ENCODE data around the gene IL11. TPM values are rescaled to one million over a fixed set of nuclear protein-coding genes. Genes with fewer than 3 reads are reported as not detected.
A peak's percentile ranks its signal among the peaks of the same experiment; 100 is the strongest.
"Not testable (repeated sequence)": the region's sequence is repeated elsewhere in the genome, so short reads cannot be mapped to it uniquely, and the experiment has no call there.

The IL11 gene
- 0.45 TPM for total RNA-seq

DNA sequence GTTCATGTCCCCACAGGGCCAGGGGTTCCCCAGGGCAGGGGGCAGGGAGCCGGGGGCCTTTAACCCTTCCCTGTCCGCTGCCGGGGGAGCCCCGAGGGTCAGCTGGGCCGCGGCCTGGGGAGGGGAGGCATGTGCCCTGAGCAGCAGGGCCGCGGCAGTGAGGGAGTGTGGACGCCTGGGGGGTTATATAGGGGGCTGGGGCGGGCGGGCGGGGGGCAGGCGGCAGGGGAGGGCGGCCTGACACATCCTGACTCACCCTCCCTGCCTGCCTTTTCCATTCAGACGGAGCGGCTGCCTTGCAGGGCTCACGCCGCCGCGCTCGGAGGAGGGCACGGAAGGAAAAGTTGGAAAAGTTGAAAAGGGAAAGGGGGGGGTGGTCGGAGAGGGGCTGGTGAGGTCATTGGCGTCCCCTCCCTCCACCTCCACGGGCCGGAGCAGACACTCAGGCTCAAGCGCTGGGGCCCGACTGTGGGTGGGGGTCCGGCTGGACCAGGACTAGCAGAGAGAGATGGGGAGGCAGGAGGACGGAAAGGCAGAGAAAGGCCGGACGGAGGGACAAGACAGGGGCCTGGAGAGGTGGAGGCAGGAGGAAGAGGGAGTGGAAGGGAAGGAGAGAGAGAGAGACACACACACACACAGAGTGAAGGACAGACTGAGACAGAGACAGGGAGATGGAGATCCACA lies at the start of gene IL11:
IL11 (minus strand) TSS at position 159 of the 684 bp plus-strand sequence; CDS start at position 6, 153 bp downstream.
- intact Hi-C loops (cut with DNase I), result no loop called here
- no peak for DNase-seq (ENCODE audit: low spot score)
- peak; percentile 7 for ATAC-seq

DNA sequence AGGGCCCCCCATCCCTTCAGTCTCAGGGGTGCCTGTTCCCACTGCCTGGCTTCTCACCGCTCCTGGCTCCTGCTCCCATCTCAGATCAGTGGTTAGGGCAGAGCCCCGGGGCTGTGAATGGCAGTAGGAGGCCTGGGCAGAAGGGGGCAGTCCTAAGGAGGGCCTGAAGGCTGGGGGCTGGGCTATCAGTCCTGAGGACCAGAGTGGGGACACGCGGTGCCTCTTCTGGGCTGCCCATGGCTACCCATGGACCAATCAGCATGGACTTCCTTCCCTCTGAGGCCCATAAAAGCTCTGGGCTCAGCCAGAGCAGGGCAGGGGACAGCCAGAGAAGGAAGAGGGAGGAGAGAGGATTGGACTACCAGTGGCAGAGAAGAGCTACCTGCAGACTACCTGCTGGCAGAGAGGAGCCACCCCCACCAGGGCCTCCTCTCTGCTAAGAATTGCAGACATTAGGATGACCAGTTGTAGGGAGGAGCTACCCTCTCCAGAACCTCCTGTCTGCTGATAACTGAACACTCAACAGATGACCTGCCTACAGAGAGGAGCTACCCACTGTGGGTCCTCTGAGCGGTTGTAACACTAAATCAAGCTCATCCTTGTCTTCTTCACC lies 49.5 kb upstream of the IL11 start:
- ATAC-seq (no peak), DNase-seq (ENCODE audit: low spot score) (no peak)
- intact Hi-C loops (cut with DNase I), result no loop called here

DNA sequence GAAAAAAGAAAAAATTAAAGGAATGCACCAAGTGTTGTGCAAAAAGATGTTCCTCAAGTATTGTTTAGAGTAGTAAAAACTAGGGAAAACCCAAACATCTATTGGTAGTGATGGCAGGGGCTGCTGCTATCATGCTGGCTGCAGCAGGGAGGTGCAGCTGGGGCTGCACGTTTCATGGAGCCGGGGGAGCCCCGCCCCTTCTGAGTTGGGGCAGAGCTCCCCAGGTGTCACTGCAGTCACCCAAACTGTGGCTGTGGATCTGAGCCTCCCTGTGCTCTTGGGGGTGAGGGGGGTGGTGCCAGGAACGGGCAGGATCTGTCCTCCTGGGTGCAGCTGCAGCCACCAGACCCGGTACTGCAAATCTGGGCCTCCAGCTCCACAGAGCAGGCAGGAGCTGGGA lies 48.8 kb upstream of the IL11 start:
- DNase-seq (ENCODE audit: low spot score) (no peak), ATAC-seq (no peak)
- intact Hi-C loops (cut with DNase I), result no loop called here

DNA sequence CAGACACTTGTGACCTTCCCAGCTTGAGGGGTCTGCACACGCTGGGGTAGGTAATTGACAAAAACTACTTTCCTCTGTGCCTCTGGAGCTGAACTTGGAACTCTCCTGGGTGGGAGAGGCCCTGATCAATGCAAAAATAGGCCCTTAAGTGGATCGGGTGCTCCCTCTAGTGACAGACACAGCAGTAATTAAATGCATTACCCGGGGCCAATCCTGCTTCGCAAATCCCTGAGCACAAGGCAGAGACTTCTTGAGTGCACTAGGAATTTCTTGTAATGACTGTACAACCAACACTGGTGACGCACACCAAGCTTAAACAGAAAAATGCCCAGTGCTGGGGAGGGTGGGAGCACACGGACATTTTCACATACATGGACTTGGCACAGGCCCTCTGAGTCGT lies 47.9 kb upstream of the IL11 start:
- ATAC-seq (peak; percentile 88), DNase-seq (ENCODE audit: low spot score) (no peak)
- intact Hi-C loops (cut with DNase I), result no loop called here

DNA sequence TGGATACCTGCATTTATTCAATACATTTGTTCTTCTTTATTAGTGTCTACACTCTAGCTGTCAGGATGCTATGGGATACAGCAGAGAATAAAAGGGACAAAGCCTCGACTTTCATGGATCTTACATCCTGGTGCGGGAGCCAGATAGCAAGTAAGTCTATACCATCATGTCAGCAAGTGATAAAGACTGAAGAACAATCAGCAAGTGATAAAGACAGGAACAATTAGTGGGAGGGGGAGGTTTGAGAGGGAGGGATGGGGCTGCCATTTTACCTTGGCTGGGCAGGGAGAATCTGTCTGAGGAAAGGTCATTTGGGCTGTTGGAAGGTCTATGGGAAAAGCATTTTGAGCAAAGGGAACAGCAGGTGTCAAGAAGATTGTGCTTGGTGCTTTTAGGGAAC lies 39.9 kb upstream of the IL11 start:
- intact Hi-C loops (cut with DNase I), result no loop called here
- DNase-seq (ENCODE audit: low spot score) (no peak), ATAC-seq (no peak)

DNA sequence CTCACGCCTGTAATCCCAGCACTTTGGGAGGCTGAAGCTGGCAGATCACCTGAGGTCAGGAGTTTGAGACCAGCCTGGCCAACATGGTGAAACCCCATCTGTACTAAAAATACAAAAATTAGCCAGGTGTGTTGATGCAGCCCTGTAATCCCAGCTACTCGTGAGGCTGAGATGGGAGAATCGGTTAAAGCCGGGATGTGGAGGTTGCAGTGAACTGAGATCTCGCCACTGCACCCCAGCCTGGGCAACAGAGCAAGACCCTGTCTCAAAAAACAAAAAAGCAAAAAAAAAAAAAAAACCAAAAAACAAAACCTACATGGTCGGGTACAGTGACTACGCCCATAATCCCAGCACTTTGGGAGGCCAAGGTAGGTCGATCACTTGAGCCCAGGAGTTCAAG lies 38.9 kb upstream of the IL11 start:
- intact Hi-C loops (cut with DNase I); ATAC-seq: not testable (repeated sequence)

DNA sequence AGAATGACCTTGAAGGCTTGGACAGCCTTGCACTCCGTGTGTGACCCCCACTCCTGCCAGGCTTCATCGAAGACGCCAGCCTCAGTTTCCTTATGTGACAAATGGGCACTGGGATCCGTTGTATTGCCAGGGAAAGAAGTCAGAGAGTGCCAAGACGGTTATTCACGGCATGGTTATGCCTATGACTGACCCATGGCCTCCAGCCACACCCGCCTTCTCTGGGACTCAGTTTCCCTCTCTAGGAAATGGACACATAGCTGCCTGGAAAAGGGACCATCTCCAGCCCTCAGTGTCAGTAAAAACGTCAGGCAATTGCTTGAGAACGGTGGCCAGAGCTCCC lies 38.2 kb upstream of the IL11 start:
- ATAC-seq, result no peak
- DNase-seq (ENCODE audit: low spot score), result no peak
- intact Hi-C loops (cut with DNase I), result no loop called here

More for the DNA sequence above, 38.9 kb upstream of the IL11 start:
- not testable (repeated sequence) for DNase-seq (ENCODE audit: low spot score)

DNA sequence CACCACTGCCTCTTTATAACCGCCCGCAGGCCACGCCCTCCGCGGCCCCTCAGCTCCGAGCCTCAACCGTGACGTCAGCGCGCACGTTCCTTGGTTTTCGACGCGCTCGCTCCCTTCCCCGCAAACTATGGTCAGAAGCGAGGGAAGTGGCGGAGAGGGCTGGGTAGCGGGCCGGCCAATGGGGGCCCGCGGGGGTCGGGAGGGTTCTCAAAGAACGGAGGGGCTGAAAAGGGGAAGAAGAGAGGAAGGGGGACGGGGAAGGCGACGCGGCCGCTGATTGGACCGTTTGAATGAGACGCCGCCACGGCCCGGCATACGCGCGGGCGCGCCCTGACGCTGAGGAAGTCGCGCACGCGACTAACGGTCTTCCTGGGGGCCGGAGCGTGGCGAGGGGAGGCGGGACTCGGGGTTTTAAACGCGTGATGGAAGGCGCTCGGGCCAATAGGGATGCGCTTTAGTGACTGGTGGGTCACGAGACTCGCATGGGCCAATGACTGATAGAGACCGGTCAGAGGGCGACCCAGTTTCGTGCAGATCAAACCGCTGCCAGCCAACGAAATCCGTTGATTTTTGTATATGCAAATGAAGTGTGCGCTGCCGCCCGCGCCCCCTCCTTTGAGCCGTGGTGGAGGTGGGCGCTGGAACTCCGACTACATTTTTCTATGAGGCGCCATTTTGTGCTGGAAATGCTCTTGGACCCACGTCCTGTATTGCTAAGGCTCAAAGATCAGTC lies 37.7 kb upstream of the IL11 start:
- ATAC-seq (peak; percentile 99), DNase-seq (ENCODE audit: low spot score) (peak; percentile 98)
- intact Hi-C loops (cut with DNase I), result no loop called here

DNA sequence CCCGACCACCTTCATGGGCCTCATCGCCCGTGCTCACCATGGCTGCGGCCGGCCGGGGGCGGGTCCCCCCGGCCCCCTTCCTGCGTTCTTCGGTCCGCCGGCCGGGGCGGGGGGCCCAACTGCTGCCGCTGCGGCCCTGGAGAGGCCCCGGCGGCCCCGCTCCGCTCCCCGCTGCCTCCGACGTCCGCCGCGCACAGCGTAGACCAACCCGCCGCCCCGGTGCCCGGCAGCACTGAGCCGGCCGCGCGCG lies 37.2 kb upstream of the IL11 start, which contains the start of gene UBE2S:
UBE2S (minus strand) TSS at position 239 of the 250 bp plus-strand sequence; CDS start at position 40, 199 bp downstream.
- DNase-seq (ENCODE audit: low spot score); ATAC-seq; intact Hi-C loops (cut with DNase I): not testable (repeated sequence)

DNA sequence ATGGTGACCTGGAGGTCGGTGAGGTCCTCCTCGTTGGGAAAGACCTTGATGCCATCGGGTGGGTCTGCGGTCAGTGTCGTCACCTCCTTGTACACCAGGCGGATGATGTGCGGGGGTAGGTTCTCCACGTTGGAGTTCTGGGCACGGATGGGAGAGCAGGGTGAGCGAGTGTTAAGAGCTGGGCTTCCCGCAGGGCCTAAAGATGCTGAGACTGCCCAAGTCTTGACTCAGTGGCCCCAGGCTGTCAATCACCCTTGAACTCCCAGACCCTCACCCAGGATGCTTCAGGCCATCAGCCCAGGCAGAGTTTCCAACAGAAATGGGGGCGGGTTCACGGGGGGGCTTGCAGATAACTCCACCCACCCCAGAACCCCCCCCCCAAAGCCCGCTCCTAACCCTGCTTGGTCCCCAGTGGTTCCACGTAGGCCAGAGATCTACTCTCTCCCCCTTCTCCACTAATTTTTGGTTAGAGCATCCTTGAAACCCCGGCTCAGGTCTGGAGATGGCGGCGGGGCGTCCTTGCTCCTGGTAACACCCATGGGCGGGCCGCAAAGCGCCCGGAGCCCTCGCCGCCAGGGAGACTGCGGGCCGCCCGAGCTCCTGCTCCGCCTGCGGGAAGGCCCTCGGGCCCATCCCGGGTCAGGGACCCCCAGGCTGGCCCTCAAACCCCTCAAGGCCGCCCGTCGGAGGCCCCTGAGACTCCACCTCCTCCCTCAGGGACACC lies 36.7 kb upstream of the IL11 start:
- peak; percentile 70 for DNase-seq (ENCODE audit: low spot score)
- intact Hi-C loops (cut with DNase I), result no loop called here
- ATAC-seq, result no peak

DNA sequence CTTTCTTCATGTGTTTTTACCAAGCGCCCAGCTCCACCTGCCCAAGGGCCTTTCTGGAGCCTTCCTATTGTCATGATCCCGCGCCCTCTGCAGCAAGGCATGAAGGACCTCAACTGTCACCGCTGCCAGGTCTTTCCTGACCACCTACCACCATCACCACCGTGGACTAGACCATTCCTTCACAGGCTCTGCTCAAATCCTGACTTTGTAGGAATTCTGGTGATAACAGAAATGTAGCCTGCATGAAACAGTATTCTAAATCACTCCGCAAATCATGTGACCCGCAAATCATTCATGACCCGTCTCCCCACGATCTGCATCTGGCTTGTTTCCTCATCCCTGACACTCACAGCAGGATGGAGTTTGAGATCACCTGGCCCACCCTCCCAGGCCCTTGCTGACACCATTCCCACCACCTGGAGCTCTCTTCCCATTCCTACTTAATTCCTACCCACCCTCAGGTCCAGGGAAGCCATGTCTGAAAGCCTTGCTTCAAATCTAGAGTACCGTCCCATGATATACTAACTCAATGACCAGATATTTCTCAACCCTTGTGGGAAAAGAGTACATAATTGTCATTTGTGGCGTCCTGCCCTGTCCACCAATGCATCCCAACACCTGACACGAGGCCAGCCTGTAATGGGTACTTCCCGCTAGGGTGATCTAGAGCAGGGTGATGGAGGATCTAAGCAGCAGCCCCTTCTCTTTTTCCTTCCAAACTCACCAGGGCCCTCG lies 36.0 kb upstream of the IL11 start:
- ATAC-seq, result no peak
- intact Hi-C loops (cut with DNase I), result no loop called here

DNA sequence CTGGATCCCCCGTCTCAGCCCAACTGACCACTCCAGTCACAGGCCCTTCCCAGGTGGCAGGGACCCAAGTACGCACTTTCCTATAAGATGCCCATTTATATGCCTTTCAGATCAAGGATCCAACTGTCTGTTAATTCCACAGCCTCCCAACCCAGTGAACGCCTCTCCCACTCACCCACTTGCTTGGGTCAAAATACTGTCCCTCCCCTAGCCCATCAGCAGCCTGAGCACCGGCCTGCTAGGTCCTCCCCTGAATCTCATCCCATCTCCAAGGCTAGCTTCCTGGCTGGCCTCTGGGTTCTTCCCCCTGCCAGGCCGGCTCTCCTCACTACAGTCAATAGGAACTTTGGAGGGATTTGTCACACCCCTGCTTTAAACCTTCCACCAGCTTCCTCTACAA lies 35.4 kb upstream of the IL11 start:
- DNase-seq (ENCODE audit: low spot score), result no peak
- intact Hi-C loops (cut with DNase I), result no loop called here
- no peak for ATAC-seq

More for the DNA sequence above, 36.0 kb upstream of the IL11 start:
- DNase-seq (ENCODE audit: low spot score), result no peak

DNA sequence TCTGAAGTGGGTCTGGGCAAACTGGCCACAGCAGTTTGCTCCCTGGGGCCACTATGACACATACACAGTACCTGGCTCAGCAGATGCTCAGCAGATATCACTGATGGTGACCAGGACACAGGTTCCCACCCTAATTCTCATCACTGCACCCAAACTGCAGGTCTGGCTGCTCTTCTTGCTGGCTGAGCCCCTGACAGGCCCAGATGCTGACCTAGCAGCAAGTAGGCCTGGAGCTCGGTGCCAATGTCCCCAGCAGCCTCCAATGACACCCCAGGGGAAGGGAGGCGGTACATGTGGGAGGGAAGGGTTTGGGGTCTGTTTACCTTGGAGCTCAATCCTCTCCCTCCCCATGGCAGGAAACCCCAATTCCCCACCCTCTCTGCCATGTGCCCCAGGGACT lies 32.2 kb upstream of the IL11 start:
- DNase-seq (ENCODE audit: low spot score) (no peak), ATAC-seq (no peak)
- intact Hi-C loops (cut with DNase I), result no loop called here

DNA sequence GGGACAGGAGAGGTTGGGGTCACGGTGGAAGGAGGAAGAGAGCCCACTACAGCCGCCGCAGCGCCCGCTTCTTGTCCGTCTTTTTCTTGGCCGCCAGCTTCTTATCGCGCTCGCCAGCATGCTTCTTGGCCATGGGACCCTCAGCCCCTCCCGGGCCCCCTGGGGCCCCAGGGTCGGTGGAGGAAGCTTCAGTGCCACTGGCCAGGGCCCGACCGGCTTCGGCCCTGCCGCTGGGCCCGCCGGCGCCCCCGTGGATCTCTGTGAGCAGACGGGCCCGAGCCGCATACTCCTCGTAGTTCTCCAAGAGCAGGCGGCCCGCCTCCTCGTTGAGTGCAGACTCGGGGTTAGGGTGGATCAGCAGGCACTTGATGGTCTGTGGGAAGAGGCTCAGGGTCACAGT lies 31.1 kb upstream of the IL11 start:
- DNase-seq (ENCODE audit: low spot score); intact Hi-C loops (cut with DNase I); ATAC-seq: not testable (repeated sequence)

DNA sequence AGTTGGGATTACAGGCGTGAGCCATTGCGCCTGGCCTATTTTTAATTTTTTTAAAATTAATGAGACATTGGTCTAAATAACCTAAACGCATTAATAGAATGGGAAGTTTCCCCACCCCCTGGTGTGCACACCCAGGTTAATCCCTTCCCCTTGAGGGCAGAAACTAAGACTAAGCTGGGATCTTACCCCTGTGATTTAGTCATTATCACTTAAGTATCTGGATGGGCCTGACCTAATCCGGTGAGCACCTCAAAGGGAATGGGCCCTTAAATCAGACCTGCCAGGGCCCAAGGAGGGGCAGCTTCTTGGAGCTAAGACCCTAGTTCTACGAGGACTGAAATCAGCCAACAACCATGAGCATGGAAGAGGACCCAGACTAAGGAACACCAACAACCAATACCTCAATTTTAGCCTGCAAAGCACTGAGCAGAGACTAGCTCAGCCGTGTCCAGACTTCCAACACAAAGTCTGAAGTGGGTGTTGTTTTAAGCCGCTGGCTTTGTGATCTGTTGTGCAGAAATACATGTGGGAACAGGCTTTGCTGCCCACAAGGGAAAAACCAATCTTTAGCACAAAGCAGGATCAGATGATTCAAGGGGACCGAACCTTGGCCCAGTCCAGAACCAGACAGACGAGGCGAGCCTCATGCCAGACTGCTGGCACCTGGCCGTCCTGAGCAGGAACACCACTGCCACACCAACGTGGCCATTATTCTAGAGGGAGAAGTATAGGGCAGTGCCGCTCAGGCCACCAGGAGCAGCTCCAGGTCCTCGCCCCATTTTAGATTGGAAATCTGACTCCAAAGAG lies 30.2 kb upstream of the IL11 start:
- ATAC-seq (no peak), DNase-seq (ENCODE audit: low spot score) (no peak)
- intact Hi-C loops (cut with DNase I), result no loop called here

DNA sequence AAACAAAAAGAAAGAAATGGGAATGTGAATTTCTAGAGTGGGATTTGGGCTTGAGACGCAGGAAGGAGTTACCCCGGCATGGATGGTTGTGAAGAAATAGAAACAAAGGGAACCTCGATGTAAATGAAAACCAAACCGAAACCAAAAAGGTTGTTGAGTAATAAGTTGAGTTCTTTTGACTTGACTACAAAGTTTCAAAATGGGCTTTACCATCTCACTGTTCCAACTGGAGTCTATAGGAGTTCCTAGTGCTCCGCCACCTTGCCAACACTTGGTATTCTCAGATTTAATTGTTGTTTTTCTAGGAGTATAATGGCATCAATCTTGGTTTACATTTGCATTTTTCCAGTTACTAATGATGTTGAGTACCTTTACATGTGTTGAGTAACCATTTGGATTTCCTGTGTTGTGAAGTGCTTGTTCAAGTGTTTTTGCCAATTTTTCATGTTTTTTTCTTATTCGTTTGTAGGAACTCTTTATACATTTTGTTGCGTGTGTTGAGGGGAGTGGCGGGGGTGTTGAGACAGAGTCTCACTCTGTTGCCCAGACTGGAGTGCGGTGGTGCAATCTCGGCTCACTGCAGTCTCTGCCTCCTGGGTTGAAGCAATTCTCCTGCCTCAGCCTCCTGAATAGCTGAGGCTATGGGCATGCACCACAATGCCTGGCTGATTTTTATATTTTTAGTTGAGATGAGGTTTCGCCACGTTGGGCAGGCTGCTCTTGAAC lies 28.1 kb upstream of the IL11 start:
- intact Hi-C loops (cut with DNase I), result no loop called here
- no peak for ATAC-seq
- DNase-seq (ENCODE audit: low spot score), result no peak

DNA sequence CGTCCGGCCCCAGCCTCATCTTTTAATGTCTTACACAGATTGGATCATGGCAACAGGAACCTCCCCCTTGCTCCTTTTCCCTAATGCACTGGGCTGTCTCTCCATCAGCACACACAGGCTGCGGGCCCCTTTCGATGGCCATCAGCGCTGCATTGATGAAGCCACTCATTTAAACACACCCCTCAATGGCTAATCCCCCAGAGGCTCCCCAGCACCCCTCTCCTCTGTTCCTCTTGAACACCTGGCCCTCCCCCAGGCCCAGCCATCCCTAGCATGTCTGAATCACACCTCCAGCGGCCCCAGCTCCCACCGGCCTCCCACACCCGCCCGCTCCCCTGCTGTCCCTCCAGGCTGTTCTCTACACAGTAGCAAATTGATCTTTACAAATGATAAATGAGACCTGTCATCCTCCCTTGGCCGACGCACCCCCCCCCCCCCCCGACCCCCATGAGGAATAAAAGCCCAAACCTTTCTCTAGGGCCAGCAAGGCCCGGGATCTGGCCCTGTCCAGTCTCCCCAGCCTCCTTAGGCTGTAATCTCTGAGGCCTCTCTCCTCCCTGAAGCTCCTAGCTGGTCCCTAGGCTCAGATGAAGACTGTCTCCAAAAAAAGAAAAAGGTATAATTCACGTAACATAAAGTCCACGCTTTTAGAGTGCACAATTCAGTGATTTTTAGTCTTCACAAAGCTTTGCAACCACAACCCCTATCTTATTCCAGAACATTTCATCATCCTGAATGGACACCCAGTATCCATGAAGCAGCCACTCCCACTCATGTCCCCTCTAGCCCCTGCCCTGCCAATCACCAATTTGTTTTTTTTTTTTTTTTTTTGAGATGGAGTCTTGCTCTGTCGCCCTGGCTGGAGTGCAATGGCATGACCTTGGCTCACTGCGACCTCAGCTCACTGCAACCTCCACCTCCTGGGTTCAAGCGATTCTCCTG lies 22.8 kb upstream of the IL11 start:
- no peak for ATAC-seq
- intact Hi-C loops (cut with DNase I), result no loop called here
- no peak for DNase-seq (ENCODE audit: low spot score)
